Keratinocyte (primary cell): ENCODE data around the gene ZNF236. TPM values are rescaled to one million over a fixed set of nuclear protein-coding genes. Genes with fewer than 3 reads are reported as not detected.

ENCODE experiments used
- DNase-seq: peaks from one replicate; pipeline ENCODE4 v3.0.0-alpha.2; 2011; ENCODE audit warnings: low read depth, missing footprints, low spot score
- FAIRE-seq: peaks from 2 replicates; lab custom pipeline; 2011; peaks lifted over from hg19 to GRCh38; lab: Jason Lieb, UNC
- H2AFZ ChIP-seq: 2 replicates; pipeline ENCODE4 v1.6.0; 2012; ENCODE audit warnings: low read length, control low read depth, inconsistent platforms; ENCODE audit not compliant: control insufficient read depth
- H3K27ac ChIP-seq: 2 replicates; pipeline ENCODE4 v1.5.1; 2011; ENCODE audit warnings: low read length; ENCODE audit not compliant: control insufficient read depth, insufficient read depth
- H3K27me3 ChIP-seq: 3 replicates; pipeline ENCODE4 v1.6.0; 2011; ENCODE audit warnings: low read length; ENCODE audit not compliant: control insufficient read depth, insufficient read depth; ENCODE audit errors: extremely low read depth
- H3K36me3 ChIP-seq, 2 experiments: 2 replicates in 1 of 2; 3 replicates in 1 of 2; pipeline ENCODE4 v1.5.1; 2011; ENCODE audit warnings: low read length in 2 of 2, mild to moderate bottlenecking in 1 of 2; ENCODE audit not compliant: control insufficient read depth in 2 of 2, insufficient read depth in 2 of 2; ENCODE audit errors: extremely low read depth in 1 of 2
- H3K4me1 ChIP-seq: 3 replicates; pipeline ENCODE4 v1.5.1; 2011; ENCODE audit warnings: low read length; ENCODE audit not compliant: control insufficient read depth, insufficient read depth; ENCODE audit errors: extremely low read depth
- H3K4me2 ChIP-seq: 3 replicates; pipeline ENCODE4 v1.6.0; 2011; ENCODE audit warnings: low read depth, low read length; ENCODE audit not compliant: control insufficient read depth, insufficient read depth; ENCODE audit errors: extremely low read depth
- H3K4me3 ChIP-seq, 3 experiments: fragments of 200-600 bp in 1 of 3; sonication (generic) in 1 of 3; 2 replicates in 2 of 3; 3 replicates in 1 of 3; pipeline ENCODE4 v1.5.1; 2011 to 2016; ENCODE audit warnings: low read length in 3 of 3, mild to moderate bottlenecking in 3 of 3, control low read depth in 2 of 3, inconsistent platforms in 1 of 3, low read depth in 1 of 3, mixed read lengths in 1 of 3, mixed run types in 1 of 3, moderate library complexity in 1 of 3; ENCODE audit not compliant: control insufficient read depth in 2 of 3, insufficient read depth in 2 of 3; ENCODE audit errors: extremely low read depth in 1 of 3
- H3K79me2 ChIP-seq: 2 replicates; pipeline ENCODE4 v1.6.0; 2012; ENCODE audit warnings: low read length; ENCODE audit not compliant: control insufficient read depth, insufficient read depth
- H3K9ac ChIP-seq: 3 replicates; pipeline ENCODE4 v1.6.0; 2011; ENCODE audit warnings: low read length; ENCODE audit not compliant: control insufficient read depth, insufficient read depth; ENCODE audit errors: extremely low read depth
- H3K9me1 ChIP-seq: 3 replicates; pipeline ENCODE4 v1.6.0; 2011; ENCODE audit warnings: low read length; ENCODE audit not compliant: control insufficient read depth, insufficient read depth; ENCODE audit errors: extremely low read depth
- H3K9me3 ChIP-seq: 2 replicates; pipeline ENCODE4 v1.5.1; 2012; ENCODE audit warnings: low read depth, low read length; ENCODE audit not compliant: control insufficient read depth
- H4K20me1 ChIP-seq: 3 replicates; pipeline ENCODE4 v1.6.0; 2011; ENCODE audit warnings: low read length; ENCODE audit not compliant: control insufficient read depth, insufficient read depth; ENCODE audit errors: extremely low read depth
- CTCF ChIP-seq, 3 experiments: IDR thresholded peaks in 1 of 3; conservative IDR thresholded peaks in 1 of 3; optimal IDR thresholded peaks in 1 of 3; 2 replicates in 2 of 3; 3 replicates in 1 of 3; pipeline versions ENCODE3 to v1.5.1; 2011; ENCODE audit warnings: low read length in 3 of 3, mild to moderate bottlenecking in 3 of 3, moderate library complexity in 2 of 3, control low read depth in 1 of 3, inconsistent platforms in 1 of 3; ENCODE audit not compliant: insufficient read depth in 2 of 3; ENCODE audit errors: extremely low read depth in 1 of 3
- EZH2 ChIP-seq: IDR thresholded peaks from one replicate; pipeline ENCODE4 v1.6.1; 2012; ENCODE audit warnings: inconsistent platforms, mild to moderate bottlenecking, low read length, moderate library complexity
- dilution Hi-C: fragments of 300-500 bp; cut with MboI; formaldehyde crosslinking; loops from one replicate; pipeline ENCODE4 v1.7.0; 2020; ENCODE audit warnings: low sequenced_read_pairs; ENCODE audit not compliant: extremely low pct_ligation_motif_present
- polyA plus RNA-seq, 5 experiments: library from polyadenylated mRNA; depleted of rRNA in 3 of 5; stranded (reverse) in 3 of 5; stranded (forward) in 1 of 5; unstranded in 1 of 5; fragments of >200 nt; gene quantifications; 1 replicate in 1 of 5; 2 replicates in 3 of 5; 3 replicates in 1 of 5; pipeline versions ENCODE4 v1.2.1 to v1.2.3, GENCODE V29; 2011 to 2012; ENCODE audit warnings: missing spikeins in 2 of 5, low read depth in 1 of 5, low replicate concordance in 1 of 5

Gene ZNF236
- polyA plus RNA-seq, 1 donor (not counting 4 experiments of a cell fraction or from before 2014, with no cell fraction given) = 4.5 TPM

- no peak for DNase-seq
- FAIRE-seq = no peak
Measured at GRCh38 chr18:76980663-76981395, 158.5 kb downstream of the ZNF236 start.

GRCh38 chr18:76981396-76981968, 159.1 kb downstream of the ZNF236 start:
- H3K36me3 ChIP-seq = no peaks in the 10 kb centered on the region
- H4K20me1 ChIP-seq = no peaks in the 10 kb centered on the region
- dilution Hi-C loops = no loop called here
- H3K79me2 ChIP-seq = no peaks in the 10 kb centered on the region
- DNase-seq (no peak), FAIRE-seq (no peak)
- peaks cover 3% of the 10 kb centered on the region for H3K4me1 ChIP-seq
- no peak overlapping the region for H3K4me2 ChIP-seq
- no peaks in the 10 kb centered on the region for H3K9me3 ChIP-seq
- H3K4me3 ChIP-seq = no peak overlapping the region
- H3K9ac ChIP-seq = no peak overlapping the region
- H3K9me1 ChIP-seq = no peaks in the 10 kb centered on the region
- TF ChIP-seq CTCF (optimal IDR thresholded peaks at IDR 0.05 in 1 of 3, IDR thresholded peaks at IDR 0.05 in 1 of 3, conservative IDR thresholded peaks at IDR 0.05 in 1 of 3; ENCODE audit: extremely low read depth in 1 of 3, insufficient read depth in 2 of 3, low read length in 3 of 3) (no peak), EZH2 (no peak)
- H2AFZ ChIP-seq = no peak overlapping the region
- no peak overlapping the region for H3K27ac ChIP-seq
- no peaks in the 10 kb centered on the region for H3K27me3 ChIP-seq

More at GRCh38 chr18:76980663-76981395, 158.5 kb downstream of the ZNF236 start:
- Histone ChIP-seq H3K9me1 (no peaks in the 10 kb centered on the region), H3K36me3 (no peaks in the 10 kb centered on the region), H3K9ac (no peak overlapping the region), H4K20me1 (no peaks in the 10 kb centered on the region), H3K27me3 (no peaks in the 10 kb centered on the region), H3K79me2 (no peaks in the 10 kb centered on the region), H3K4me2 (no peak overlapping the region), H3K27ac (no peak overlapping the region), H3K4me1 (peaks cover 3% of the 10 kb centered on the region), H2AFZ (no peak overlapping the region), H3K4me3 (no peak overlapping the region), H3K9me3 (no peaks in the 10 kb centered on the region)
- dilution Hi-C loops = no loop called here
- TF ChIP-seq CTCF (optimal IDR thresholded peaks at IDR 0.05 in 1 of 3, IDR thresholded peaks at IDR 0.05 in 1 of 3, conservative IDR thresholded peaks at IDR 0.05 in 1 of 3; ENCODE audit: extremely low read depth in 1 of 3, insufficient read depth in 2 of 3, low read length in 3 of 3) = no peak
- TF ChIP-seq EZH2 = no peak
